ENCODE data around the gene MUS81. TPM values are rescaled to one million over a fixed set of nuclear protein-coding genes. Genes with fewer than 3 reads are reported as not detected.

MUS81 gene
- total and polyA plus RNA-seq, 2 of the 4 experiments (the other 2 are of a cell fraction), result 23.7 to 47.9 TPM

- ATAC-seq (ENCODE audit: low read depth), result no peak
- ChIA-PET POLR2A (ENCODE audit: unreplicated experiment) (interaction anchor here (0.6 to 0.7 kb wide), 2 partner anchors 15 to 29 kb away, joined by 3 to 15 read pairs; partner anchors contain the start of gene FOSL1), CTCF (interaction anchor here (0.6 to 1.5 kb wide), 10 partner anchors 11 to 100 kb away, joined by 3 to 14 read pairs (median 4); partner anchors contain the start of genes EFEMP2 and MUS81)
- Histone ChIP-seq H3K9me3 (ENCODE audit: control insufficient read depth, insufficient read depth, low read length) (no peaks in the 10 kb centered on the region), H2BK5ac (ENCODE audit: low read depth, low read length, poor library complexity, severe bottlenecking) (no peak overlapping the region), H3K4ac (ENCODE audit: low read depth, low read length) (no peak overlapping the region), H3K9me1 (ENCODE audit: insufficient read depth, low read length) (peaks cover 5% of the 10 kb centered on the region; the same call in 1 of the 2 replicates), H3K56ac (ENCODE audit: extremely low read depth, insufficient read depth, low read length) (no peak overlapping the region), H2AK5ac (ENCODE audit: low read depth, low read length) (no peak overlapping the region), H3K23ac (ENCODE audit: low read depth, low read length) (no peak overlapping the region), H3K27me3 (ENCODE audit: control insufficient read depth, insufficient read depth, low read length) (no peaks in the 10 kb centered on the region), H2BK15ac (ENCODE audit: low read depth, low read length) (no peak overlapping the region), H3K18ac (ENCODE audit: low read depth, low read length) (no peak overlapping the region), H4K91ac (ENCODE audit: insufficient read depth, low read depth, low read length) (no peak overlapping the region), H3K4me2 (ENCODE audit: low read depth, low read length) (no peak overlapping the region), H4K8ac (ENCODE audit: low read depth in 2 of 2, low read length in 2 of 2) (no peak overlapping the region), H2BK20ac (ENCODE audit: low read depth, low read length) (no peak overlapping the region), H3K36me3 (ENCODE audit: control insufficient read depth, insufficient read depth, low read length) (peaks cover 40% of the 10 kb centered on the region), H4K20me1 (ENCODE audit: insufficient read depth, low read length) (peaks cover 21% of the 10 kb centered on the region), H3K27ac (ENCODE audit: insufficient read depth, low read length) (no peak overlapping the region), H2AK9ac (replicated peaks; ENCODE audit: low read depth, low read length, poor library complexity) (no peak overlapping the region), H2BK120ac (ENCODE audit: low read depth, low read length) (no peak overlapping the region), H3K79me1 (ENCODE audit: low read depth in 1 of 2, low read length in 2 of 2) (peaks cover 9 to 58% of the 10 kb centered on the region in 2 experiments), H3K4me3 (ENCODE audit: insufficient read depth, low read depth, low read length) (no peak overlapping the region), H2AFZ (replicated peaks; ENCODE audit: low read length, poor library complexity) (no peak overlapping the region), H3K4me1 (ENCODE audit: control insufficient read depth, insufficient read depth, low read length) (peaks cover 9% of the 10 kb centered on the region), H4K5ac (ENCODE audit: low read depth, low read length) (no peak overlapping the region), H3K9ac (ENCODE audit: low read depth, low read length) (no peak overlapping the region), H3K14ac (replicated peaks; ENCODE audit: low read depth, low read length) (no peak overlapping the region)
- WGBS, 2 experiments (ENCODE audit: extremely low coverage in 2 of 2, insufficient read length in 1 of 2), result 90% methylated on average over 6 of the region's 7 CpGs; no CpG with 5 or more reads in 1 of the 2 experiments
- intact Hi-C loops (cut with micrococcal nuclease) (no loop called here), in situ Hi-C loops (cut with MboI; ENCODE audit: low sequenced_read_pairs) (no loop called here), dilution Hi-C loops (cut with HindIII; ENCODE audit: low sequenced_read_pairs, unreplicated experiment) (no loop called here)
- DNase-seq, result no peak
- no peak for TF ChIP-seq ELK1 (IDR thresholded peaks at IDR 0.05; ENCODE audit: borderline replicate concordance, low read depth, low read length)
- no peak for TF ChIP-seq USF2 (IDR thresholded peaks at IDR 0.05; ENCODE audit: low read depth, low read length)
- TF ChIP-seq RAD21 (IDR thresholded peaks at IDR 0.05; ENCODE audit: low read length), result no peak
- TF ChIP-seq POLR2A (IDR thresholded peaks at IDR 0.05; ENCODE audit: low read depth, low read length), result no peak
- no peak for TF ChIP-seq CHD1 (IDR thresholded peaks at IDR 0.05; ENCODE audit: low read depth, low read length)
- no peak for TF ChIP-seq CTCF (conservative IDR thresholded peaks at IDR 0.05; ENCODE audit: low read depth, low read length)
- no peak for TF ChIP-seq FOS (IDR thresholded peaks at IDR 0.05; ENCODE audit: low read depth, low read length)
- no peak for TF ChIP-seq RFX5 (IDR thresholded peaks at IDR 0.05; ENCODE audit: low read depth, low read length)
- TF ChIP-seq MAZ (IDR thresholded peaks at IDR 0.05; ENCODE audit: borderline replicate concordance, low read depth, low read length), result no peak
- no TSS peak for BruUV-seq (replicated peaks)
Measured at GRCh38 chr11:65885231-65885630, 25.0 kb downstream of the MUS81 start.

All from IMR-90 (cell line).